GM18502 (cell line): ENCODE results near the gene OSBPL9.
"Not testable (repeated sequence)": the region's sequence is repeated elsewhere in the genome, so short reads cannot be mapped to it uniquely, and the experiment has no call there.

Source experiments
- ATAC-seq: cut with Tn5 transposase; IDR thresholded peaks from one replicate; pipeline ENCODE4 v1.9.1; 2021; ENCODE audit warnings: mild to moderate bottlenecking; ENCODE audit not compliant: unreplicated experiment, poor library complexity

Gene OSBPL9

DNA sequence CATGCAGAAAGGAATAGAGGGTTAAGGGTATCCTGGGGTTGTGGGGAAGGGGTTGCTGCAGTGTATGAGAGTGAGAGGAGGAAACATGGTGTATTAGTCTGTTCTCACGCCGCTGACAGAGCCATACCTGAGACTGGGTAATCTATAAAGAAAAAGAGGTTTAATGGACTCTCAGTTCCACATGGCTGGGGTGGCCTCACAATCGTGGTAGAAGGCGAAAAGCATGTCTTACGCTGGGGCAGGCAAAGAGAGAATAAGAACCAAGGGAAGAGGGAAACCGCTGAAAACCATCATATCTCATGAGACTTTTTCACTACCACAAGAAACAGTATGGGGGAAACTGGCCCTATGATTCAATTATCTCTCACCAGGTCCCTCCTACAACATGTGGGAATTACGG, 17.7 kb downstream of the OSBPL9 start:
- no peak for ATAC-seq

DNA sequence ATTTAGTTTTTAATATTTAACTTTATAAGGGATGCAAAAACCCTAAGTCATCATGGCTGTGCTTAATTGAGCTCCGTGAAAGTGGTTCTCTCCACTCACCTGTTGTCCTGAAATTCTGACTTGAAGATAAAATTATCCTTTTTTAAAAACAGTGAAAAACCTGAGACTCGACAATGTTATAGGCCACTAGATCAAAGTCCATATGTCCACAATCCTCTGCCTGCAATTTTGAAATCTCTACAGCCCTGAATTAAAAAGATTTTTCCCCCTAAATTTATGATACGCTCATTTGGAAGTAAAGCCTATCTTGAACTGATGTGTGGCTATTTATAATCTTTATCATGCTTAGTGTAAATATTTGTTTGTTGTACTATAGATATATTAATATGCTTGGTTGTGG, 18.7 kb downstream of the OSBPL9 start:
- ATAC-seq: no peak

DNA sequence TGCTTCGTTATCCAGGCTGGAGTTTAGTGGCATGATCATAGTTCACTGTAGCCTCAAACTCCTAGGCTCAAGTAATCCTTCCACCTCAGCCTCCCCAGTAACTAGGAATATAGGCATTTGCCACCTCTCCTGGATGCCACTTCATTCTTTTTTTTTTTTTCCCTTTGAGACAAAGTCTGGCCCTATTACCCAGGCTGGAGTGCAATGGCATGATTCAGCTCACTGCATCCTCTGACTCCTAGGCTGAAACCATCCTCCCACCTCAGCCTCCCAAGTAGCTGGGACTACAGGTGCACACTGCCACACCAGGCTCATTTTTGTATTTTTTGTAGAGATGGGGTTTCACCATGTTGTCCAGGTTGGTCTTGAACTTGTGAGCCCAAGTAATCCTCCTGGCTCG, 19.3 kb downstream of the OSBPL9 start:
- no peak for ATAC-seq

DNA sequence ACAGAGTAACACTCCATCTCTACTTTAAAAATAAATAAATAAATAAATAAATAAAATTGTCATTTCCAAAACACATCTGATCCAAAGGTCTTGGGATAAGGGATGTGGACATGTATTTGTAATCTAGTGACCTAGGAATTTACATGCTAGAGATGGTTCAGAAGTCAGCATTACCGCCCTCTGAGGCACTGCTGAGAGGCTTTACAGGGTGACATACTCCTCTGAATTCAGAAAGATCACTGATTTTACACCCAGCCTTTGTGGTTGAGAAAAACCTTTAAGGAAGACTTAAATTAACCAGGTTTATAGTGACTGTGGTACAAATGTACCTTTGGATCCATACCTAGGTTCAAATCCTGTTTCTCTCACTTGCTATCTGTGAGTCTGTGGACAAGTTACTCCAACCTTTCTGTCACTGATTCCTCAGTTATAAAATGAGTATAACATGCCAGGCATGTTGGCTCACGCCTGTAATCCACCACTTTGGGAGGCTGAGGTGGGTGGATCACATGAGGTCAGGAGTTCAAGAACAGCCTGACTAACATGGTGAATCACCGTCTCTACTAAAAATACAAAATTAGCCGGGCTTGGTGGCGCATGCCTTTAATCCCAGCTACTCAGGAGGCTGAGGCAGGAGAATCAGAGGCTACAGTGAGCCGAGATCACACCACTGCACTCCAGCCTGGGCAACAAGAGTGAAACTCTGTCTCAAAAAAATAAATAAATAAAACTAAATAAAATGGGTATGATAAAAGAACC, 20.1 kb downstream of the OSBPL9 start:
- no peak for ATAC-seq

DNA sequence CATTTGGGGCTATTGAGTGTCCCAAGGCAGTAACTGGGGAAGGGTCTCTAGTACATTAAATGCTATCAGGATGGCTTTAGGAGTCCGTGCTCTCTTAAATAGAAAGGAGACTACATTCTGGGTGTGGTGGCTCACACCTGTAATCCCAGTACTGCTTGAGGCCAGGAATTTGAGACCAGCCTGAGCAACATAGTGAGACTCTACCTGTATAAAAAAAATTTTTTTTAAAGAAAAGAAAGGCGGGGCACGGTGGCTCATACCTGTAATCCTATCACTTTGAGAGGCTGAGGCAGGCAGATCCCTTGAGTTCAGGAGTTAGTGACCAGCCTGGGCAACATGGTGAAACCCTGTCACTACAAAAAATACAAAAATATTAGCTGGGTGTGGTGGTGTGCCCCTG, 21.5 kb downstream of the OSBPL9 start:
- ATAC-seq: no peak

DNA sequence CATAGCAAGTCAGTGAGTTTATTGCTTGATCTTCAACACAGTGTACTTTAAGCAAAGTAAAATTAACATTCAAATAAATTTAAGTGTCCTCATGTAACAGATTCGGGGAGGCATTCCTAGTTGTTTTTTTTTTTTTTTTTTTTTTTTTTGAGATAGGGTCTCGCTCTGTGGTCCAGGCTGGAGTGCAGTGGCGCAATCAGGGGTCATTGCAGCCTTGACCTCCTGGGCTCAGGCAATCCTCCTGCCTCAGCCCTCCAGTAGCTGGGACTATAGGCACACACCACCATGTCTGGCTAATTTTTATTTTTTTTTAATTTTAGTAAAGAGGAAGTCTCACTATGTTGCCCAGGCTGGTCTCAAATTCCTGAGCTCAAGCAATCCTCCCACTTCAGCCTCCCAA, 22.8 kb downstream of the OSBPL9 start:
- no peak for ATAC-seq

DNA sequence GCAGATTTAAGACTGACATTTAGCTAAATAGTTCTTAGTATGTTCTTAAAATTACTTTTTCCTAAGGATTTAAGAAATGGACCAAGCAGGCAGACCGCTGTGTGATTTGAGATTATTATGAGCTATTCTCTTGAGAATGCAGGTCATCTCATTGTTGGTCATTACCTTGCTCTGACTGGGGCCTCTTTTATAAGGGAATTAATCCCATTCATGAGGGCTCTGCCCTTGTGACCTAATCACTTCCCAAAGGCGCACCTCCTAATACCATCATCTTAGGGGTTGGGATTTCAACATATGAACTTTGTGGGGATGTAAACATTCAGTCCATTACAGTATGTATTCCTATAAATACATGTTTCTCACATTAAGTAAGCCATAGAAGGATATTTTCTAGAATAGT, 24.2 kb downstream of the OSBPL9 start:
- no peak for ATAC-seq

DNA sequence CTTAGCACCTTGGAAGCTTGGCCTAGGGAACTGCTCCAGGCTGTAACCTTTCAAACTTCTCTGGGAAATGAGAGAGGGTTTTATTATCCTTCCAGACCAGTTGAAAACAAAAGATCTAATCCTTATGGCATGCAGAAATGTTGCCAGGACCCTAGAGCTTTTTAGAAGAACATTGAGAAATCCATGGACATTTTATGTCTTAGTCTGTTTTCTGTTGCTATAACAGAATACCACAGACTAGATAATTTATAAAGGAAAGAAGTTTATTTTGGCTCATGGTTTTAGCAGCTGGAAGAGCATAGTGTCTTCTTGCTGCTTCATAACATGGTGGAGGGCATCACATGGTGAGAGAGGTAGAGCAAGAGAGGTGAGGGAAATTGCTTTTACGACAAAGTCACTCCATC, 25.8 kb downstream of the OSBPL9 start:
- ATAC-seq: no peak

DNA sequence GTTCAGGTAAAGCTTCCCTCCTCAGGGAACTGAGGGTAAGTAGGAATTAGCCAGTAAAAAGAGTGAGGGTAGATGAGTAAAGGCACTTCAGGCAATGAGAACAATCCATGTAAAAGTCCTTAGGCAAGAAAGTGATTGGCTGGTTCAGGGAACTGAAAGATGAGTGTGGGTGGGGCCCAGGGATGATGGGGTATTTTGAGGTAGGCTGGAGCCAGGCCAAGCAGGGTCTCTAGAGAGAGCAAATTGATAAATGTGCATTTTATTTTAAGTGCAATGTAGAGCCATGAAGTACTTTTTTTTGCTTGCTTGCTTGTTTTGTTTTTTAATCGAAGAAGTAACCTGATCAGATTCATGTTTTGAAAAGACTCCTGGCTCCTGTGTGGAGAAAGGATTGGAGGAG, 26.5 kb downstream of the OSBPL9 start:
- ATAC-seq: no peak

DNA sequence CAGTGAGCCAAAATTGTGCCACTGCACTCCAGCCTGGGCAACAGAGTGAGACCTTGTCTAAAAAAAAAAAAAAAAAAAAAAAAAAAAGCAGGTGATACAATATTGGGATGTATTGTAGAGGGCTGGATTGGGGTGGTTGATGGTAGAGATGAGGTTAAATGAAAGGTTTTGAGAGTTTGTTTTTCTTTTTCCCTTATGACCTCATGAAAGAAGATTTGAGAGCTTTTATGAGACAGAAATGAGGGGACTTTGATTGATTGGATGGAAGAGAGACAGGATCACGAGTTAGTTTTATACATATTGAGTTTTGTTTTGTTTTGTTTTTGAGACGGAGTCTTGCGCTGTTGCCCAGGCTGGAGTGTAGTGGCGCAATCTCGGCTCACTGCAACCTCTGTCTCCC, 27.1 kb downstream of the OSBPL9 start:
- no peak for ATAC-seq

DNA sequence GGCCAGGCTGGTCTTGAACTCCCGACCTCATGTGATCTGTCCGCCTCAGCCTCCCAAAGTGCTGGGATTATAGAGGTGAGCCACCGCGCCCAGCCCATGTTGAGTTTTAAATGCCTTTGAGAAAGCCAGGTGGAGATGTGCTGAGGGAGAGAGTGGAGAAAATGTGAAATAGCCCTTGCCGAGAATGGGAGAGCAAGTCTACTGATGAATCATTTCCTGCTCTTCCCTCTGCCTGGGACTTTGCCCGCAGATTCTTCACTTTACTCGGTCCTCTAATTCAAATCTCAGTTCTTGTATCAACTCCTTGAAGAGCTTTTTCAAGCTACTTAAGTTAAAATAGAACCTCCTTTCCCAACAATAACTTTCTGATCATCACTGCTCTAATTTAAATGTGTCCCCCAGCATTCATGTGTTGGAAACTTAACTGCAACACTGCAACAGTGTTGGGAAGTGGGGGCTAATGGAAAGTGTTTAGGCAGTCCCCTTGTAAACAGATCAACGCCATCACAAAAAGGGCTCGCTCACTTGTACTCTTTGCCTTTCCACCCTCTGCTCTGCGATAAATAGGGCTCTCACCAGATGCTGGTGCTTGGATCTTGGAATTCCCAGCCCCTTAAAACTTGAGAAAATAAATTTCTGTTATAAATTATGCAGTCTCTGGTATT, 27.8 kb downstream of the OSBPL9 start:
- no peak for ATAC-seq

DNA sequence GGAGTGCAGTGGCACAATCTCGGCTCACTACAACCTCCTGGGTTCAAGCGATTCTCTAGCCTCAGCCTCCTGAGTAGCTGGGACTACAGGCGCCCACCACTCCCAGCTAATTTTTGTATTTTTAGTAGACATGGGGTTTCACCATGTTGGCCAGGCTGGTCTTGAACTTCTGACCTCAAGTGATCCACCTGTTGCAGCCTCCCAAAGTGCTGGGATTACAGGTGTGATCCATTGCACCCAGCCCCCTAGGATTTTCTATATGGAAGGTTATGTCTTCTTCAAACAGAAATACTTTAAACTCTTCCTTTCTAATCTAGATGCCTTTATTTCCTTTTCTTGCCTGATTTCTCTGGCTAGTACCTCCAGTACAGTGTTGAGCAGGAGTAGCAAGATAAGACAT, 29.7 kb downstream of the OSBPL9 start:
- ATAC-seq: not testable (repeated sequence)

DNA sequence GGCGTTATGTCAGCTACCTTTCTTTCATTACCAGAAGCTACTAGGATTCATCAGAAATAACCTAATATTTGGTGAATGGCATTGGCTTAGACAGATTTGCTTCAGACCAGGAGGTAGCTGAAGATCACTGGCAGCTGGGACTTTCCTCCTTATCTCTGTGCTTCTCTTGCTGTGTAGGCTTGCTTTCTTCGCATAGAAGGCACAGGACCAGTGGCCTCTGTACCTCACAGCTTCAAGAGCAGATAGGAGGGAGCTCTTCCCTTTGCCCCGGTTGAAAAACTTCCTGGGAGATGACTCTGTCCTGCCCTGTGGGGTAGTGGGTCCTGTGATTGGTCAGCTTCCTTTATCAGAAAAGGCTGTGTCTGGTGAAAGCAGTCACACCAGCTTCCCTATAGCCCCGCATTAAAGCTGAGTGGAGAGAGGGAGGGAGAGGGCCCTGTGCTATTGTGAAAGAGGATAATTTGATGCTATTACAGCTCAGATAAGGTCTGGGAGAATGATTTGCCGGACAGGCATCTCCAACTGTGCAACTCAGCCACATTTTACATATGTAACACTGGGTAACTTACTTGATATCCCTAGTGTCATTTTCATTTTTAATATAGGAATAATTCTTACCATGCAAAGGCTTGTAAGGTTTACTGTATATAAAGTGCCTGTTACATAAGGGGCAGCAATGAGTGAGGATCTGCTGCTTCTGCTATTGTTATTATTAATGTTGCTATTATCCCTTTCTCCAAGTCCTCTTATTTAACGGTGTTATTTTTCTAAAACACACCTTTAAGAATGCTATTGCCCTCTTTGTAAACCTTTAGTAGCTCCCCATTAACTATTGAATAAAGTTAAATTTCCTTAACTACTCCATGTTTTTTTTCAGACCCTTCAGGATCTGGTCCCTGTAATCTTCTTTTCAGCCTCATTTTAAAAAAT, 31.6 kb downstream of the OSBPL9 start:
- ATAC-seq: no peak

DNA sequence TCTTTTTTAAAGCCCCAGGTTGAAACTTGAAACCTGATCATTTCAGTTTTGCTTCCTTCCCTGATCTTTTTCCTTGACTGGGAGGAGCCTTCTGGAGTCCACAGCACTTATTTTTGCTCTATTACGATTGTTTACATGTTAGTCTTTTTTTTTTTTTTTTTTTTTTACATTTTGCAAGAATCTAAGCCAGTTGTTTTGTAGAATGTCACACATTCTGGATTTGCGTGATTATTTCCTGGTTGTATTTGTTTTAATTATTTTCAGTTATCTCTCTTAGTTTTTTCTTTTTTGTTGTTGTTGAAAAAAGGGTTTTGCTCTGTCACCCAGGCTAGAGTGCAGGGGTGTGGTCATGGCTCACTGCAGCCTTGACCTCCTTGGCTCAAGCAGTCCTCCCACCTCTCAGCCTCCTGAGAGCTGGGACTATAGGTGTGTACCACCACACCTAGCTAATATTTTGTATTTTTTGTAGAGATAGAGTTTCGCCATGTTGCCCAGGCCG, 32.8 kb downstream of the OSBPL9 start:
- ATAC-seq: no peak

DNA sequence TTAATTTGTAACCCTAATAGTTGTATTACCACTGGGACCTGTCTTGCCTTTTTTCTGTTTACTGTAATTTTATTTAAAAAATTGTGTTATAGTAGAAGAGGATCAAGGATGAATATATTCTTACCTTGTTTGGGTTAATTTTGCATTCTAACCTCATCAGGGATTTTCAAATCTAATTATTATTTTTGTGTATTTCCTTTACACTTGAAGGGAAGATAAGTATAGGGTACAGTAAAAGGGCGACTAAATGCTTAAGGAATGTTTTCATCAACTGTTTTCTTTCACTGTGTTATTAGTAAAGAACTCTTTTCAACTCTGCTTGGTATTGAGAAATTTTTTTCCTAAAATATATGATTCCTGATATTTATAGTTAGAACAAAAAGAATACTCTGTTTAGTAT, 33.3 kb downstream of the OSBPL9 start:
- no peak for ATAC-seq

DNA sequence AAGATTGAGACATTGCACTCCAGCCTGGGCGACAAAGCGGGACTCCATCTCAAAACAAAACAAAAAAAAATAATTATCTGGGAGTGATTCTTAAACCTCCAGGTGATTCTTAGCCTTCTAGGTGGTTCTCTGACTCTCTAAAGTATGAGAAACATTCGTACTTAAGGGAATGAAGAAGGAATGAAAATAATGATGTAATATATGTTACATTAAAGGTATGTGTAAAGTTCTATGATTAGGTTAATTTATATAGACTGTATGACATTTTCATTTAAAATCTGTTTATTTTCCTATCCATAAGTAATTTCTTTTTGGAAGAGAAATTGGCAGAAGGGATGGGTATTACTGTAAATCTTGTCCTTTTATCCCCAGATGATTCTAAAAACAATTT, 34.7 kb downstream of the OSBPL9 start:
- no peak for ATAC-seq

DNA sequence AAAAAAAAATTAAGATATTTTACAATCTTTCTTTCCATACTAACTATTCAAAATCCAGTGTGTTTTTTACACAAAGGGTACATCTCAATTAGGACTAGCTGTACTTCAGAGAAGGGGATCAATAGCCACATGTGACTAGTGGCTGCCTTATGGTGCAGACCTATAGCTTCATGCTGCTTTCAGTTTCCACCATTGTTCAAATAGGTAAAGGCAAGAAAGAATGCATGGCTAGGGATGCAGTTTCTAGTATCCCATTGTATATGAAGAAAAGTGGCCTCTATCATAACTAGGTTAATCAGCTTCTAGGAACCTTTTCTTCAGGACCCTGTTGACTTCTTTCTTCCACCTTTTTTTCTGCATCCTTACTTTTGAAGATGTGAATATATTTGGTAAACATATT, 35.7 kb downstream of the OSBPL9 start:
- ATAC-seq: no peak

DNA sequence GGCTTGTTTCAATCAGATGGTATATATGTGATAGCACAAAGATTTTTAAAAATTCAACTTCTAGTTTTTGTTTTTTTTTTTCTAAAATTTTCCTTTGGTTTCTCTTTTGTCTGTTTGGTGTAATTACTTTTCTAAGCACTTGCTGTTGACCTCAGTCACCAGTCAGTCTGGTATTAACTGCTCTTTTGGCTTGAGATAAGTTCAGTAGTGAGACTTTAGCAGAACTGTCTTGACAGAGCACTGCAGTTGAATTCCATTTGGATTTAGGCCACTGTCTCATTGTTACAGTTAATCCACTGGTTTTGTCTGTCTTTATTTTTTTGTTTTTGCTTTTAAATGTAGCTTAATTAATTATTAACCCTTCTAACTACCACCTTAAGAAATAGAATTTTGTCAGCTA, 36.2 kb downstream of the OSBPL9 start:
- ATAC-seq: no peak

DNA sequence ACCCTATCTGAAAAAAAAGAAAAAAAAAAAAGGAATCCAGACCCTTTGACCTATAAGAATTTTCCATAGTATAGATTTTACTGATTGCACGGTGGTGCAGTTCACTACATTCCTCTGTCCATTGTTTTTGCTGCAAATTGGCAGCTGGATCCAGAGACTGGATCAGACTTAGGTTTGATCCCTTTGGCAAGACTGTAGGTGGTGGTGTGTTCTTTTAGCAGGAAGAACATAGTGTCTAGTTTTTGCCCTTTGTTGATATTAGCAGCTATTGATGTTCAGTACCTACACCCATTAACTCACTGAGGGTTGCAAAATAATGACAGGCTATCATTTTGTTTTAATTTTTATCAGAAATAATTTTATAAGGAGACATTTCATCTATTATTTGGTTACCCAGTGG, 37.1 kb downstream of the OSBPL9 start:
- no peak for ATAC-seq

DNA sequence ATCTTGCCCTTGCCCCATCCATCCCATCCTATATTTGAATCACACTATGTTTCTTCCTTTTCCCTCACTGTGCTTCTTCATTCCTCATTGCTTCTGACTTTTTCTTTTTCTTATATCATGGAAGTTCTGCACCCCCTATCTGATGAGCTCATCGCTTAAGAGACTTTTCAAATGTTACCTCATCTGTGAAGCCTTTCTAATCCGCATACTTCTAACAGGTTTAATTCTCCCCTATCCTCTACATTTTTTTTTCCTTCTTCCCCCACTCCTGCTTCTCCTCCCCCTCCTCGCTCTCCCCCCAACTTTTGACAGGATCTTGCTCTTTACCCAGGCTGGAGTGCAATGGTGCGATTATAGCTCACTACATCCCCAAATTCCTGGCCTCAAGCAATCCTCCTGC, 39.5 kb downstream of the OSBPL9 start:
- no peak for ATAC-seq

DNA sequence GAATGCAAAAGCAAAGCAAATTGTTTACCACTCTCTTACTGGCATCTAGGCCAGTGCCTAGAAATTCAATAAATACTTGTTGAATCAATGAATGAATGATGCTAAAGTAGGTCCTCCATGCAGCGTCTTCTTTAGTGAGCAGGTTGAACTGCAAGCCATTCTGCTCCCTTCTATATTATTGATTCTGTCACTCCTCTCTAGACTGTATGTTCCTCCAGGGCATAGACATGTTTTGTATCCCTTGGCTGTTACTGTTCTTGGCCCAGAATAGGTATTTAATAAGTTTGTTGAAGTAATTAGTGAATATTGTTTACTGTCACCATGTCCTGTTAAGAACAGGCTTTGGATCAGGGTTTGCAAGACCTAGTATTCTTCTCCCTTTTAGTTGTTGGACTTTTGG, 43.7 kb downstream of the OSBPL9 start:
- ATAC-seq: no peak
